HG03108 (cell line): ENCODE measurements around the gene SERPINC1.
"Not testable (repeated sequence)": the region's sequence is repeated elsewhere in the genome, so short reads cannot be mapped to it uniquely, and the experiment has no call there.

Experiments used
- ATAC-seq: cut with Tn5 transposase; IDR thresholded peaks from one replicate; pipeline ENCODE4 v1.9.1; 2021; ENCODE audit warnings: moderate library complexity; ENCODE audit not compliant: unreplicated experiment

The SERPINC1 gene

GRCh38 chr1:173864179-173864867 lies 52.8 kb downstream of the SERPINC1 start:
- no peak for ATAC-seq

DNA sequence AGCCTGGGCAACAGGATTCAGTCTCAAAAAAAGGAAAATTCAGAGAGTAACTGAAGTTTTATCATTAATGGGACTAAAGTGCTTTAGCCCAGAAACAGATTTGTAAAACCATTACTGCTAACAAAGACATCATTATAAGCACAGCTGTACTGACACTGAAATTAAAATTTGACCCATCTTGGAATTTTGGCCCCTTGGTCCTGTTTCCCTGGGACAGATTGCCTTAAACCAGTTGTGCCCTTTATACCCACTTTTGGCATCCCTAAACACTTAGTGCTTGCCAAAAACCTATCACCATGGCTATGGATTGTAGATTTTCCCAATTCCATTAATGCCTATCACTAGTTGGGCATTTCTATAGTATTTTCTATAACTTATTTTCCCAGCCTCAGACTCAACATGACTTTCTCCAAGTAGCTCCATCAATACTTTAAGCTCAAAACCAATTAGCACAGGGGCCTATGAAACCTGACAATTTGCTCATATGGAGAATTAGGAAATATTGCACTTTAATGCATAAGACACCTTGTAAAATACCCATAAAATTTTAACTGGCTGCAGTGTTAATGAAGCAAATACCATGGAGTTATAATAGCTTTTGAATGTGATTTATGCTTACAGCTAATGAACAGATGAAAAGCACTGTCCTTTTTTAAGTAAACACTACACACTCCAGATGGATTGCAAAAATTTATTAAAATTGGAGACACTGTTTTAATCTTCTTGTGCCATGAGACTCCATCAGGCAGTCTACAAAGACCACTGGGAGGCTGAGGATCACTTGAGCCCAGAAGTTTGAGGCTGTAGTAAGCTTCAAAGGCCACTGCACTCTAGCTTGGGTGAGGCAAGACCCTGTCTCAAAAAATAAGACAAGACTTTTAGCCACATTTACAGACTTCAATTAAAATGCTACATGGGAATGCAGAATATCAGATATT lies 53.6 kb downstream of the SERPINC1 start:
- no peak for ATAC-seq

DNA sequence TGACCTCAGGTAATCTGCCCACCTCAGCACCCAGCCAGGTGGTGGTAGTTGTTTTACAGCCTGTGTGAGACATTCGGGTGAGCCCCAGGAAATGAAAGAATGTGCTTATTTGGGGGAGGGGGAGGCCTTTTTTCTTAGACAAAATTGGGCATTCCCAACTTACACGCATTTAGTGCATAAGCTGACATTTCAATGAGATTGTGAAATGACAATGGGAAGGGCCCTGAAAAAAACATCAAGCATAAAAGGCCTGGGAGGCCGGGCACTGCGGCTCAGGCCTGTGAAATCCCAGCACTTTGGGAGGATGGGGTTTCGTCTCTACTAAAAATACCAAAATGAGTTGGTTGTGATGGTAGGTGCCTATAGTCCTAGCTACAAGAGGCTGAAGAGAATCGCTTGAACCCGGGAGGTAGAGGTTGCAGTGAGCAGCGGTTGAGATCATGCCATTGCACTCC lies 54.3 kb downstream of the SERPINC1 start:
- ATAC-seq: no peak

DNA sequence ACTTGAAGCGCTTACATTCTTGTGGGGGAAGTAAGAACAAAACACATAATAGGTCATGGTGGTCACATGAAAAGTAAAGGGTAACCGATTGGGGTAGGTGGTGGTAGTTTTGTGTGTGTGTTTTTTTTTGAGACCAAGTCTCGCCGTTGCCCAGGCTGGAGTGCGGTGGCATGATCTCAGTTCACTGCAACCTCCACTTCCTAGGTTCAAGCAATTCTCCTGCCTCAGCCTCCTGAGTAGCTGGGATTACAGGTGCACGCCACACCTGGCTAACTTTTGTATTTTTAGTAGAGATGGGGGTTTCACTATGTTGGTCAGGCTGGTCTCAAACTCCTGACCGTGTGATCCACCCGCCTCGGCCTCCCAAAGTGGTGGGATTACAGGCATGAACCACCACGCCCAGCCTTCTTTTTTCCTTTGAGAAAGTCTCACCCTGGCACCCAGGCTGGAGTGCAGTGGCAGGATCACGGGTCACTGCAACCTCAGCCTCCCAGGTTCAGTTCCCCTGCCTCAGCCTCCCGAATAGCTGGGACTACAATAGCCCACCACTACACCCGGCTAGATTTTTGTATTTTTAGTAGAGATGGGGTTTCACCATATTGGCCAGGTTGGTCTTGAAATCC lies 54.9 kb downstream of the SERPINC1 start:
- not testable (repeated sequence) for ATAC-seq

DNA sequence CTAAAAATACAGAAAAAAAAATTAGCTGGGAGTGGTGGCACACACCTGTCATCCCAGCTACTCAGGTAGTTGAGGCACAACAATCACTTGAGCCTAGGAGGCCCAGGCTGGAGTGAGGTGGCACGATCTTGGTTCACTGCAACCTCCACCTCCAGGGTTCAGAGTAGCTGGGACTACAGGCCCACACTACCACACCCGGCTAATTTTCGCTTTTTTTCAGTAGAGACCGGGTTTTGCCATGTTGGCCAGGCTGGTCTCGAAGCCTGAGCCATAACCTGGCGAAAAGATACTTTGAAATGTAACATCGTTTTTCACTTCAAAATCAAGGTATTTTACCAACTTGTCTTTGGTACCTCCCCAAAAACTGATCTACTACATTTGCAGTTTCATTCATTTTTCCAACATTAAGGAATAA lies 55.4 kb downstream of the SERPINC1 start:
- ATAC-seq: no peak

DNA sequence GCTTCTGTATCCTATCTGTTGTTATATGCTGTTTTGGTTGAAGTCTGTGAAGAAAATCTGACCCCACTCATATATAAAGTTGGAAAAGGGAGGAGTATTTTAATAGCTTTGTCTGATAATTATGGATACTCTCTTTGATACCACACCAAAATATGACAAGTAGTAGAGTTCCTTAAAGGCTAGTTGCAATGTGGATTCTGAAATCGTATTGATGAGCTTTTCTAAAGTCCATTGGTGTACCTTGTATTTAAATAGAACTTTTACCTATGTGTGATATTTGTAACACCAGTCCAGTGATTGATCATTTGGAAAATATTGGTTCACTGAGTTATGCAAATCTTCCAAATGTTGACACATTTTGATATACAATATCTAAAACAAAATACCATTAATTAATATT lies 57.1 kb downstream of the SERPINC1 start:
- no peak for ATAC-seq

DNA sequence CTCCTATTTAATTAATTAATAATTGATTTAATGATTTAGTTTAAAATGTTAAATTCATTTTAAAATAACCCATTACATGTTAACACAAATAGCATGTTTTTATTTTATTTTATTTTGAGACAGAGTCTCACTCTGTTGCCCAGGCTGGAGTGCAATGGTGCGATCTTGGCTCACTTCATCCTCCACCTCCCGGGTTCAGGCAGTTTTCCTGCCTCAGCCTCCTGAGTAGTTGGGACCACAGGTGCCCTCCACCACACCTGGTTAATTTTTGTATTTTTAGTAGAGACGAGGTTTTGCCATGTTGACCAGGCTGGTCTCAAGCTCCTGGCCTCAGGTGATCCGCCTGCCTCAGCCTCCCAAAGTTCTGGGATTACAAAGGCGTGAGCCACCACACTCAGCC lies 57.6 kb downstream of the SERPINC1 start:
- not testable (repeated sequence) for ATAC-seq

DNA sequence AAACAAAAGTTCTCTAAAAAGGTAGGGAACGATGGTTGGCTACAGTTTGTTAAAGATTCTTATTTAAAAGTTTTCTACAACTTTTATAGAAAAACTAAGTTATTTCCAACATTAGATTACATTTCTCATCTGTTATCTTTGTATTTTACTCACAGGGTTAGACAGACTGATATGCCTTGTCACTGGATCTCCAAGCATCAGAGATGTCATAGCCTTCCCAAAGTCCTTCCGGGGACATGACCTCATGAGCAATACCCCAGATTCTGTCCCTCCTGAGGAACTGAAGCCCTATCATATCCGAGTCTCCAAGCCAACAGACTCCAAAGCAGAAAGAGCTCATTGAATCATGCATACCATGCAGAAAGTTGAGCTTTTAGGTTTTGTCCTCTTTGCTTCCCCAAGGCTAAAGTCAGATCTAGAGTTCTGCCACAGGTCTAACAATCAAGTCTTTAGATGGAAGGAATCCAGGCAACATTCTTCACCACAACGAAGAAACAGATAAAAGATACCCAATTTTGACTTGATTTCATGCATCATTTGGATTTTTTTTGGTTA lies 59.7 kb downstream of the SERPINC1 start:
- ATAC-seq: no peak

DNA sequence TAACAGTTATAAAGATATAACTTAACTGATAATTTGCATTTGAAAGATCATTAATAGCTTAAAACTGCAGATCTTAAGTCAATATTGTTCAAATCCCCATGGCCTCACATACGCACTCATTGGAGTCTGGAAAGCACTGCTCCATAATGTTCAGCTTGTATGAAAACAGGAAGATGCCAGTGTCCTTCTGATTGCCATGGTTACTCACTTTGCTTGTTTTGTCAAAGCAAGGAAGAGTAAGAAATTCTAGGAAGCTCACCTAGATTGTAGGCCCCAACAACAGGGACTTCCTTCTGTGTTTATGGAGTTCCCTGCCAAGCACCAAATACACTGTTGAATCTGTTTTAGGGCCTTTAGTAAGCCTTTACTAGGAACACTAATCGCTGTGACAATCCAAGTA lies 60.2 kb downstream of the SERPINC1 start:
- no peak for ATAC-seq

- no peak for ATAC-seq
Observed at GRCh38 chr1:173856014-173856413, 61.1 kb downstream of the SERPINC1 start.
